ENCODE measurements around the gene CACNA1E. TPM values are rescaled to one million over a fixed set of nuclear protein-coding genes. Genes with fewer than 3 reads are reported as not detected.

Gene CACNA1E
- total RNA-seq: 1 to 10 TPM; 1.7 to 2.2 TPM

DNA sequence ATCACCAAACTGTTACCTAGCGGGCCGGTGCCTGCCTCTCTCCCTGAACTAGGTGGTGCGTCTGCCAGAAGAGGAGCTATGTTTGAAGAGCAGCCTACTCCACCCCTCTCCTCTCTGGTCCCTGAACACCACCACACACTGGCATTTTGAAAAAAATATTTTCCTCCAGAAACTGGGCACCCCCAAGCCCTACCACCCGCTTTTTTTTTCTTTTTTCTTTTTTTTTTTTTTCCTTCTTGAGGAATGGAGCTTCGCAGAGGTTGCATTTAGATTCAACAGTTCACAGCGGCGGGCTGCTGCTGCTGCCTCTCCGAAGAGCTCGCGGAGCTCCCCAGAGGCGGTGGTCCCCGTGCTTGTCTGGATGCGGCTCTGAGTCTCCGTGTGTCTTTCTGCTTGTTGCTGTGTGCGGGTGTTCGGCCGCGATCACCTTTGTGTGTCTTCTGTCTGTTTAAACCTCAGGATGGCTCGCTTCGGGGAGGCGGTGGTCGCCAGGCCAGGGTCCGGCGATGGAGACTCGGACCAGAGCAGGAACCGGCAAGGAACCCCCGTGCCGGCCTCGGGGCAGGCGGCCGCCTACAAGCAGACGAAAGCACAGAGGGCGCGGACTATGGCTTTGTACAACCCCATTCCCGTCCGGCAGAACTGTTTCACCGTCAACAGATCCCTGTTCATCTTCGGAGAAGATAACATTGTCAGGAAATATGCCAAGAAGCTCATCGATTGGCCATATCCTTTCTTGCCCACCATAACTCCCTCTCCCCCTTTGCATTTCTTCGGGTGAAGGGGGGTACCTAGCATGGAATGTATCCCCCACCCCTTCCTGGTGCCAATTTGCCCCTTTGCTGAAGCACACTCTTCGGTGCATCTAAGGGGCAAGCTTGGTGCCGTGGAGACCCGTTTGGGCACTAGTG is at the start of gene CACNA1E:
Gene CACNA1E (plus strand): TSS at position 233 of the 911 bp plus-strand sequence. CDS start 228 bp downstream, at position 461.
- no peak for DNase-seq (ENCODE audit: low spot score)
- TF ChIP-seq, protein P1, sequence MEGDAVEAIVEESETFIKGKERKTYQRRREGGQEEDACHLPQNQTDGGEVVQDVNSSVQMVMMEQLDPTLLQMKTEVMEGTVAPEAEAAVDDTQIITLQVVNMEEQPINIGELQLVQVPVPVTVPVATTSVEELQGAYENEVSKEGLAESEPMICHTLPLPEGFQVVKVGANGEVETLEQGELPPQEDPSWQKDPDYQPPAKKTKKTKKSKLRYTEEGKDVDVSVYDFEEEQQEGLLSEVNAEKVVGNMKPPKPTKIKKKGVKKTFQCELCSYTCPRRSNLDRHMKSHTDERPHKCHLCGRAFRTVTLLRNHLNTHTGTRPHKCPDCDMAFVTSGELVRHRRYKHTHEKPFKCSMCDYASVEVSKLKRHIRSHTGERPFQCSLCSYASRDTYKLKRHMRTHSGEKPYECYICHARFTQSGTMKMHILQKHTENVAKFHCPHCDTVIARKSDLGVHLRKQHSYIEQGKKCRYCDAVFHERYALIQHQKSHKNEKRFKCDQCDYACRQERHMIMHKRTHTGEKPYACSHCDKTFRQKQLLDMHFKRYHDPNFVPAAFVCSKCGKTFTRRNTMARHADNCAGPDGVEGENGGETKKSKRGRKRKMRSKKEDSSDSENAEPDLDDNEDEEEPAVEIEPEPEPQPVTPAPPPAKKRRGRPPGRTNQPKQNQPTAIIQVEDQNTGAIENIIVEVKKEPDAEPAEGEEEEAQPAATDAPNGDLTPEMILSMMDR (IDR thresholded peaks at IDR 0.05): no peak
- Histone ChIP-seq H3K36me3 (no peaks in the 10 kb centered on the region), H3K4me3 (peak within 1 kb of the TSS in 1 of 2 donors; percentile 22), H3K27me3 (peaks cover 20 to 34% of the 10 kb centered on the region in 2 donors), H3K4me1 (peaks cover 0 to 12% of the 10 kb centered on the region in 2 donors), H3K9me3 (no peaks in the 10 kb centered on the region), H3K27ac (no peak within 1 kb of the TSS)

DNA sequence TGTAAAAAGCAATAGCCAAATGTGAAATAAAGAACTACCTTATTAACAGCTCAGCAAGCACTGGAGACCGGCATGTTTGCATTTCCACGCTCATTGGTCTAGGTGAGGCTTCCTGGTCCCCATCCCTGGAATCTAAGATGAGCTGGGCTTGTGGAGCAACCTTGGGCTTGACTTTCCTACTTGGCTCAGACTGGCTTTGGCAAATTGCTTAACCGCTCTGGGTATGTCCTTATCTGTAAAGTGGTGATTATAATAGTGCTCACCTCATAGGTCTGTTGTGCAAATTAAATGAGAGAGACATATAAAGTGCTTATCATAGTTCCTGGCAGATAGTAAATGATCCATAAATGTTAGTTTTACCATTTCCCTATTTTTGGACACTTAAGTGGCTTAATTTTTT is 49.4 kb upstream of the CACNA1E start:
- Histone ChIP-seq H3K27me3 (no peaks in the 10 kb centered on the region), H3K4me1 (no peaks in the 10 kb centered on the region), H3K9me3 (no peaks in the 10 kb centered on the region), H3K4me3 (no peak overlapping the region), H3K36me3 (no peaks in the 10 kb centered on the region), H3K27ac (no peak overlapping the region)
- no peak for DNase-seq (ENCODE audit: low spot score)
- TF ChIP-seq, protein P1 (IDR thresholded peaks at IDR 0.05): no peak

DNA sequence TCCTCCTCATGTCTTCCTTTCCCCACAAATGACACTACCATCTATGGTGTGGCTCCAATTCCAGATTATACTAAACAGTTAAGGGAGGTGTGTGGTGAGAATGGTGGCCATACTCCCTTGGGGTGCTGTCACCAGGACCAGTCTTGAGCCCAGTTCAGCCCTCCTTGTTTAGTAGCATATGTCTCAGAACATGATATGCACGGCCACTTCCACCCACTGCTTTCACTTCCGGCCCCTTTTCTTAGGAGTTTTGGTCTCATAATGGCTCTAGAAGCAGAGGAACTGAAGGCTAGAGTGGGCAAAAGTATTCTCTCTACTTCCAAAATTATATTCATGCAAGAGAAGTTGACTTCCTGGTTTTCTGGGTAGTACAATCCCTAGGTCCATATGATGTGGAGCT is 45.3 kb upstream of the CACNA1E start:
- H3K27me3 ChIP-seq: no peaks in the 10 kb centered on the region

DNA sequence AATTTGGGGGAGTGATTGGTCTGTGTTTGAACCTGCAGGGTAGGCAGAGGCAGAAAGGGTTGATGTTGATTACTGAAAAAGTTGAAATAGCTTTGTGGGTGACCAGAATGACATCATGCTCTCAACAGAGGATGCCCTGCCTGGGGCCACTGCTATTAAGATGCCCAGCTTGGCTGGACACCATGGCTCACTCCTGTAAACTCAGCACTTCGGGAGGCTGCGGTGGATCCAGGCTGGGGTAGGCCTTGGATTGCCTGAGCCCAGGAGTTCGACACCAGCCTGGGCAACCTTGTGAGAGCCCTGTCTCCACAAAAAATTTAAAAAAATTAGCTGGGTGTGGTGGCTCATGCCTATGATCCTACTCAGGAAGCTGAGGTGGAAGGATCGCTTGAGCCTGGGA is 42.8 kb upstream of the CACNA1E start:
- Histone ChIP-seq H3K9me3 (no peaks in the 10 kb centered on the region), H3K27me3 (no peaks in the 10 kb centered on the region), H3K36me3 (no peaks in the 10 kb centered on the region), H3K4me1 (no peaks in the 10 kb centered on the region), H3K4me3 (no peak overlapping the region), H3K27ac (no peak overlapping the region)
- TF ChIP-seq, protein P1 (IDR thresholded peaks at IDR 0.05): no peak
- no peak for DNase-seq (ENCODE audit: low spot score)

More for the DNA sequence above, 45.3 kb upstream of the CACNA1E start:
- Histone ChIP-seq H3K4me1 (no peaks in the 10 kb centered on the region), H3K9me3 (no peaks in the 10 kb centered on the region), H3K36me3 (no peaks in the 10 kb centered on the region), H3K4me3 (no peak overlapping the region), H3K27ac (no peak overlapping the region)
- DNase-seq (ENCODE audit: low spot score): no peak
- TF ChIP-seq, protein P1 (IDR thresholded peaks at IDR 0.05): no peak

DNA sequence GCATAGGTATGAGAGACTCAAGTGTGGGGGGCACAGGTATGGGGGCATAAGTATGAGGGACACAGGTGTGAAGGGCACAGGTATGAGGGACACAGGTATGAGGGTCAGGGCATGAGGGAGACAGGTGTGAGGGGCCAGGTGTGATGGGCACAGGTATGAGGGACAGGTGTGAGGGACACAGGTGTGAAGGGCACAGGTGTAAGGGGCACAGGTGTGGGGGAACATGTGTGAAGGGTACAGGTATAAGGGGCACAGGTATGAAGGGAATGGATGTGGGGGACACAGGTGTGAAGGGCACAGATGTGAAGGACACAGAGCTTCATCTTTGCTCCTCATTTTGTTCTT is 41.2 kb upstream of the CACNA1E start:
- H3K4me3 ChIP-seq: no peak overlapping the region
- H3K9me3 ChIP-seq: peaks cover 0 to 3% of the 10 kb centered on the region in 2 donors
- H3K27ac ChIP-seq: no peak overlapping the region
- H3K27me3 ChIP-seq: no peaks in the 10 kb centered on the region
- H3K36me3 ChIP-seq: no peaks in the 10 kb centered on the region
- no peaks in the 10 kb centered on the region for H3K4me1 ChIP-seq
- no peak for DNase-seq (ENCODE audit: low spot score)
- TF ChIP-seq, protein P1 (IDR thresholded peaks at IDR 0.05): no peak

All from right atrium auricular region (tissue), 2 donors.